GM21360 (cell line): ENCODE data around the gene LRRC14B.

Experiments
- ATAC-seq: cut with Tn5 transposase; IDR thresholded peaks from one replicate; pipeline ENCODE4 v1.9.1; 2021; ENCODE audit warnings: mild to moderate bottlenecking, moderate library complexity; ENCODE audit not compliant: unreplicated experiment

Gene LRRC14B

DNA sequence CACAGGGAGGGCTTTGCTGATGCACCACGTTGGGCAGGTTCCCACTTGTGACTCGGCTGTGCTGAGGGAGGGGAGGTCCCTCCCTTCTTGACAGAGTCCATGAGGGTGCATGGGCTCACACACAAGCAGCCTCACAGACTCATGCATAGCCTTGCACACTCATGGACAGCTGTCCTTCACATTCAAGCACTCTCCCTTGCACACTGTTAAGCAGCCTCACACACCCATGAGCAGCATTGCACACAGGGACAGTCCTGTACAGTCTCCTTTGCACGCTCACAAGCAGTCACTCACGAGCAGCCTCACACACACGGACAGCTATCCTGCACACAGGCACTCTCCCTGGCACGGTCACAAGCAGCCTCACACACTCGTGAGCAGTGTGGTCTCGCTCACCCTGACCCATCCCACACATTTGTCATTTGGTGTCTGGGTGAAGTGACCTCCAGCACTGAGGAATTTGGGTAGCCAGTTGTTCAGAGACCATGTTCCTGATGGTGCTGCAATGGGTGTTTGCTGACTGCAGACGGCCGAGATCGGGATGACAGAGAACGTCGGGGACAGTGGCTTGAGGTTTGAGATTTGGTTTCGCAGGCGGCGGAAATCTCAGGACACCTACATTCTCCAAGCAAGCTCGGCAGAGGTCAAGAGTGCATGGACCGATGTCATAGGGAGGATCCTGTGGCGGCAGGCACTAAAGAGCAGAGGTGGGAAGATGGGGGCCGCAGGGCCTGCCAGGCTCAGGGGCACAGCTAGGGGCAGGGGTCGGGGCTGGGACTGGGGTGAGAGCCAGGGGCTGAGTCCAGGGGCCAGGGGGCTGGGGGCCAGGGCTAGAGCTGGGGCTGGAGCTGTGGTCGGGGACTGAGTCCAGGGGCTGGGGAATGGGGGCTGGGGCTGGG is 17.7 kb upstream of the LRRC14B start:
- no peak for ATAC-seq

DNA sequence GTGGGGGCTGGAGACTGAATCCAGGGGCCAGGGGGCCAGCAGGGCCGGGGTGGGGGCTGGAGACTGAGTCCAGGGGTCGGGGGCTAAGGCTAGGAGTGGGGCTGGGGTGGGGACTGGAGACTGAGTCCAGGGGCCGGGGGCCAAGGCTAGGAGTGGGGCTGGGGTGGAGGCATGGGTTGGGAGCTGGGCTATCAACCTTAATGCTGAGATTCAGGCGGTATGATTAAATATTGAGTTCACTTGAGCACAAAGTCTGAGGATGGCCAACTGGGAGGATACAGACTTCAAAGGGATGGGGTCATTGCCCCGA is 17.0 kb upstream of the LRRC14B start:
- no peak for ATAC-seq

DNA sequence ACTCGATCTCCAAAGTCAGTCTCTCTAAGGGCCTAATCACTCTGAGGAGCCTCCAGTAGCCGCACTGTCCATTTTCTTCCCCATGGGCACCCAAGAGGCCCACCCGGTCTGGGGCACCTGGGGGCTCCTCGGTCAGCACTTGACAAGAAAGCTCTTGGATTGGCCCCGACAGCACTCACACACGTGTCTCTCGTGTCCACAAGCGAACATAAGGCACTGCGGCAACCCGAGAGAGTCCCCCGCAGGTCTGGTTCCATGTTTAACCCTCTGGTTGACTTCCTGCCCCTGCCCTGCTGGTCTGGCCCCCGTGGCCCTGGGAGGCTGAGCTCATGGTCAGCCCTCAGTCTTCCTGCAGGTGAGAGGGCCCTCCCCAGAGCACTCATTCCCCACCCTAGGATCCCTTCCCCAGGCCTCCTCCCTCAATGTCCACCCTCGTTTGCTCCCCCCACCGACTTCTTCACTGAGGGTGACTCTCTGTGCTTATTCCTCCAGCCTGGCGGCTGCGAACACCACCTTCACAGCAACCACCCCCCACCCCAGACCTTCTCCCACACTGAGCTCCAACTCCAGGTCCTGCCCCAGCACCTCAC is 16.3 kb upstream of the LRRC14B start:
- no peak for ATAC-seq

DNA sequence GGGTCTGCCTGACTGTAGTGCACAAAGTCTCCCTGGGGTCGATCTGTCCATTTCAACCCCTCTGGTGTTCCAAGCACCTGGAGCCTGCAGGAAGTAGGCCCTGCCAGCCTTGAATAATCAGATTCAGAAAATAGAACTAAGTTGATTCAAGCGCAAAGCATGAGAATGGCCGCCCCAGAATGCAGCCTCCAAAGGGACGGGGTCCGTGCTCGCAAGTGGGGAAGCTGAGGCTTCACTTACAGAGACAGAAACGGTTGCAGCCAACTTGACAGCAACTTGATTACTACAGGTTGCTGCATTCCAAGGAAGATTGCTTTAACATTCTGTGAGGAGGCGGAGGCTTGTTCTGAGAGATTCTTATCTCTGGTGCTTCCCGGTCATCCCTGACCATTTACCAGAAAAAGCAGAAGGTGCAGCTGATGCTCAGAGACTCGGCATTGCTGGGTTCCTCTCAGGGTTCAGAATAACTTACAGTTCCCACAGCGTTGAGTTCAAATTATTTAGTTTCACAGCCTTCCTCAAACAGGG is 14.9 kb upstream of the LRRC14B start:
- no peak for ATAC-seq

DNA sequence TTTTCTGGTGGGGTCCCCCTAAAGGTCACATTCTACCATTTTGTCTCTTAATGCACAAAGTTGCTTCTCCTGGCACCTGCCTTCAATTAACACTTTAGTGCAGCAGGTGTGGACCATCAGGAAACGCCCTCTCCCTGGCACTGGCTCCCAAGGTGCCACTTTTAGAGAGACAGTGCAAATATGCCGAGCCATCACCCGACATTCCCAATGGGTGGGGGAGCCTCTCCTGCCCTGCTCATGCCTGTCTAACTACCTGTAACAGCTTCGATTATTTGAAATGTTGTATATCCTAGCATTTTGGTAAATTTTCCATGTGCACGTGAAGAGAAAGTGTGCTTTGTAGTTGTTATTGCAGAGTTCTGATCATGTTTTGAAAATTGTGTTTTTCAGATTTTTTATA is 13.2 kb upstream of the LRRC14B start:
- no peak for ATAC-seq

DNA sequence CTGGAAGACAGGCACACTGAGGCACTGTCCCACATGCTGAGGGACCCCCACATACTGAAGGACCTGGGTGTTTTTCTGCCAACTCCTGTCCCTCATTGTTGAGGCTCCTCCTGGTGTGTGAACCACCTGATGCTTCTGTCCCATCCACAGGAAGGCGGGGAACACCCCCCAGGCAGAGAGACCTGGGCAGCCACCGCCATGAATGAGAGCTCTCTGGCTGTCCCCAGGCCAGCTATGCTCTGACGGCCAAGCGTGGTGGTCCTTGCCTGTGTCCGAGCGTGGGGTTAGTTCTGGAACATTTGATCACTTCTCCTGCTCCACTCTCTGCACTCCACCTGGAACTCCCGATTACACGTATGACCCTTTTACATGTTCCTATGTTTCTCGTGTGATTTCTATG is 11.9 kb upstream of the LRRC14B start:
- no peak for ATAC-seq

DNA sequence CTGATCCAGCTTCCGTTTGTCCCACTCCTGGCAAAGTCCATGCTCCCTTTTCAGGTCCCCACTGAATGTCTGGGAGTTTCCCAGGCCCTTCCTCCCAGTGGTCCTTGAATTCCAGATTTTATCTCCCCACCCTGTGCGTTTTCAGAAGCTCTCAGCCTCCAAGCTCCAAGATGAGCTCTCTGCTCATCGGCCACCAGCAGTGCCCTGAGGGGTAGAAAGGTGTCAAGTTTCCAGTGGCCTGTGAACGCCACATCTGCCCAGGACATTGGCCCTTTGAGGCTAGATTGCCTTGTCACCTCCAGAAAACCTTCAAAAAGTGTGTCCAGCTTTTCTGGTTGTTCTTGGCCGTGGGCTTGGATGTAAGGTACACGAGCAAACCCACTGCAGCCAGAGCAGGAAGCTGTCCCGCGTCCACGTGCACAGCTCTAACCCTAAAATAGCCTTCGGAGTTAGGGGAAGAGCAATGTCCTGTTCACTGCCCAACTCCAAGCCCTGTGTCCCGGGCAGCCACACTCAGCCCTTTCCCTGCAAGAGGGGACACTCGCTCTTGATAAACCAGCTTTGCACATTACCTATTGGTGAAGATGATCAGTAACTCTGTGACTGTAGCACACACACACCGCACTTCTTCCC is 10.9 kb upstream of the LRRC14B start:
- ATAC-seq, result no peak

DNA sequence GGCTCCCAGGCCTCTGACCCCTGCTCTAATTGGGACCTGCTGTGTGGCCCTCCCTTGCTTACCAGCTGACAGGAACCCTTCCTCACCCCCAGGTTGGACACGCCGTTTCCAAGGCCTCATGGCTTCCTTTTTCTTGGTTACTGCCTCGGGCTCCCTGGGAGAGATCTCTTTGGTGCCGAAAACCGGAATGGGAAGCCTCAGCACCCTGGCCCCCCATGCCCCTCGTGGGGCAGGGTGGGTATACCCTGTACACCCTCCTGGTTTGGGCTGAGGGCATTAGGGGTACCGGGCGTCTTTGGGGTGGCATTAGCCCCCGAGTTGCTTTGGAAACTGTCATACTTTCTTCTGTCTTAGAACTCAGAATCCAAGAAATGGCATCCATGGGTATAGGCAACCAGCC is 10.1 kb upstream of the LRRC14B start:
- ATAC-seq, result no peak

DNA sequence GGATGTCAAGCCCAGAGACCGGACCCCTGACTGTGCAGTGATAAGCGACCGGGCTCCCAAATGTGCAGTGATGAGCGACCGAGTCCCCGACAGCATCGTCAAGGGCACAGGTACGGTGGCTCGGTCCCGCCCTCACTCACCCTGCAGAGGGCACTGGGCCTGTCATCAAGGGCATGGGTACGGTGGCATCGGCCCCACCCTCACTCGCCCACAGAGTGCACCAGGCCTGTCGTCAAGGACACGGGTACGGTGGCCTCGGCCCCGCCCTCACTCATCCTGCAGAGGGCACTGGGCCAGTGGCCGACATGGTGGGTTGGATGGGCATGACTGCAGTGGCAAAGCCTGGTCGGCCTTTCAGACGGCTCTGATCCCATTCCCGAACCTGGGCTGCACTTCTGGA is 9.7 kb upstream of the LRRC14B start:
- ATAC-seq, result no peak

DNA sequence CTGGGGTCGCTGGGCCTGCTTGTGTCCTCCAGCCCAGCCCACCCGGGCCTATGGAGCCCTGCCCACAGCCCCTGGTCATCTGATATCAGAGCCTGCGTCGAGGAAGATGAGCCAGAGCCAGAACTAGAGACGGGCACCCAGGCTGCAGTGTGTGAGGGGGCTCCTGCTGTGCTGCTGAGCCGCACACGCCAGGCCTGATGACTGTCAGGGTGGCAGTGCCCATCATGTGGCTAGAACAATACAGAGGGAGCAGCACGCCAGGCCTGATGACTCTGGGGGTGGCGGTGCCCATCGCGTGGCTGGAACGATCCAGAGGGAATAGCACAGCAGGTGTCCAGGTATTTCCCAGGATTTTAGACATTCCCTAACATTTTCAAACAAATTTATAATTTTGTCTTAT is 9.2 kb upstream of the LRRC14B start:
- no peak for ATAC-seq

DNA sequence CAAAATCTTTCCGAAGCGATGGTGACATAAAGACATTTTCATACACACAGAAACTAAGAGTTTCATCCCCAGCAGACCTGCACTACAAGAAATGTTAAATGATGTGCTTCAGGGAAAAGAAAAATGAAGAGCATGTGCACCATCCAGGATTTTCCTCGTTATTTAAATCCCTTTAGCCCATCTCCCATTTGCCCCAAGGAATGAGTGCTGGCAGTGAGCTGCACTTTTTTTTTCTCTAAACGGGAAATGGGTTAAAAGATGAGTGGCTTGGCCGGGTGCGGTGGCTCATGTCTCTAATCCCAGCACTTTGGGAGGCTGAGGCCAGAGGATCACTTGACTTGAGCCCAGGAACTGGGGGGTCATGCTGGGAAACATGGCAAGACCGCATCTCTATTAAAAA is 6.8 kb upstream of the LRRC14B start:
- ATAC-seq, result no peak

DNA sequence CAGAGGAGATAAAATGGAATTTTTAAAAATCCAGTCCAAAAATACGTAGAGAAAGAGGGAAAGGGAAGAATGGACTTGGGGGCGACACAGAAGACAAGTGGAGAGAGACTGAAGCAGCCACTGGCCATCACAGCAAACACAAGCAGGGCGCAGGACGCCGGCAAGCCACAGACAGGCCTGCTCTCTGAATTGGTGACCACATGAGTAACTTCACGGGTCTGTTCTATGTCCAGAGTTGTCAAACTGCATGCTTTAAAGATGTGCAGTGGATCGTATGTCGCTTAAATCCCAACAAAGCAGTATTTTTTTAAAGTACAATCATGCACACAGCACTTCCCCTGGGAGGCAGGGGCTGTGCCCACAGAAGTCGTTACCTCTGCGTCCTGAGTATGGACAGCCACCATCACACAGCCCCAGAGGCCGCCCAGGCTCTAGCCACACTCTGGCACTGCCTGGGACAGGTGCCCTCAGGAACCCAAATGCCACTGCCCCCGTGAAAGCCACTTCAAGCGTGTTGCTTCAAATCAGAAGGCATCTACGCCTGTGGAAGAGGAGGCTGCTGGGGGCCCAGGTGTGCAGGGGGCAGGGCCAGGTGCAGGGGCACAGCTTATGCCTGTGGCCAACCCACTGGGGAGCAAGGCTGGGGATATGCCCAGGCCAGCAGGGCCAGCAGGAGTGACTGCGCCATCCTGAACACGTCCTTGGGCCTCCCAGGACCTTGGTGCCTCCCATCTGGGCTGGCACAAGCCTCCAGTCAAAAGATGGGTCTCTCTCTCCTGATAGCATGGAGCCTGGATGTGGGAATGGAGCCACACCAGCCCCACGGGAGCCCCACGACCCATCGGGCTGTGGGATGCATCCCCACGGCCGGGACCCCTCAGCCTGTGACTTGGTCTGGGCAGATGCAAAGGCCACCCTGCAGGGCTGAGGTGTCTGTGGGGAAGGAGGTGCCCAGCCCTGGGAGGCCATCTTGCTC is 5.9 kb upstream of the LRRC14B start:
- ATAC-seq, result no peak

DNA sequence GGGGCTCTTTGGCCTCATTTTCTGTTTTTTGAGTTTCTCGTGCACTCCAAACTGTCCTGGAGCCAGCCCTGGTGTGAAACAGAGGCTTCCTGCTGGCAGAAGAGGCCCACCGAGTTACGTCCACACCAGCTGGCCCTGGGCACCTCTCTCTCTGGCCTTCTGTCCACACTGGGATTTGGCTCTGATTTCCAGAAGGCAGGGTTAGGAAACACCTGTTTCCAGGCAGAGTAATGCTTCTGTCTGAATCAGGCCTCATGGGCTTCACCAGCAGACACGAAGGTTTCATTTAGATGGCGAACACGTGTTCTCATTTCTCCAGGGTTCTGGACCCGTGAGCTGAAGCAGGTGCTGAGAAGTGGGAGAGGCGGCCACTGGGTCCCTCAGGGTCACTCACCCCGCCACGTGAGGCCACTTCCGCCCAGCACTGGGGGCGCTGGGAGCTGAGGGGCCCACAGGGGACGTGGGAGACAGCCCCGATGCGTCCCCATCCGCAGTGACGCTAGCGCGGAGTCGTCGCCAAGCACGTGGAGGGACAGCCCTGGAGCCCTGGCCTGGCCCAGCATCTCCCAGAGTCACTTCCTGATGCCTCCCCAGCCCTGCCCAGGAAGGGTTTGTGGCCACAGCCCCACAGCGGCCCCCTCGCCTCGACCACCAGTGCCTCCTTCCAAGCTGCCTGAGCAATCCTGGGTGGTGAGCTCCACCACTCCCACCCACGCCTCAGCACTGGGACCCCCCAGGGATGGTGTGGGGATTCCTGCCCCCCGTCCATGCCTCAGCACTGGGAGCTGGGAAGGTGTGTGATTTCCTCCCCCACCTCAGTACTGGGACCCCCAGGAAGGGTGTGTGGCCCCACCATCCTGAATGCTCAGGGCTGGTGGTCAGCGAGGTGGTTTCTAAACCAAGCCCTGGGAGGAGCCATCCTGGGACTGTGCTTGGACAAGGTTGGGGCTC is 4.9 kb upstream of the LRRC14B start:
- no peak for ATAC-seq

DNA sequence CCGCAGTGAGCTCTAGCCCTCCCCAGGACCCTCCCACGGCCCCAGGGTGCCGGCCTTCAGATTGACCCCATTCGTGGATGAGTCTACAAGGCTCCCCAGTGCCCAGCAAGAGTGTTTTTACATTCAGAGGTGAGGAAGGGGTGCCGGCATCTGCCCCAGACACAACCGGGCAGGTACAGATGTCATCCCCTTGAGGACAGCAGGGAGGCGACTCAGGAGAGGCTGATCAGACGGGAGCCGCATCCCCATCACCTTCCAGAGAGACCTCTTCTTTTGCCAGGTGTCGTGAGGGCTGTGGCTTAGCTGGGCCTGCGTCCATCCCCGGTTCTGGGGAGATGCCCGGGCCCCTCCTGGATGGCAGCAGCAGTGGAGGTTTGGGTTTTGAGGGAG is 4.3 kb upstream of the LRRC14B start:
- ATAC-seq, result no peak

DNA sequence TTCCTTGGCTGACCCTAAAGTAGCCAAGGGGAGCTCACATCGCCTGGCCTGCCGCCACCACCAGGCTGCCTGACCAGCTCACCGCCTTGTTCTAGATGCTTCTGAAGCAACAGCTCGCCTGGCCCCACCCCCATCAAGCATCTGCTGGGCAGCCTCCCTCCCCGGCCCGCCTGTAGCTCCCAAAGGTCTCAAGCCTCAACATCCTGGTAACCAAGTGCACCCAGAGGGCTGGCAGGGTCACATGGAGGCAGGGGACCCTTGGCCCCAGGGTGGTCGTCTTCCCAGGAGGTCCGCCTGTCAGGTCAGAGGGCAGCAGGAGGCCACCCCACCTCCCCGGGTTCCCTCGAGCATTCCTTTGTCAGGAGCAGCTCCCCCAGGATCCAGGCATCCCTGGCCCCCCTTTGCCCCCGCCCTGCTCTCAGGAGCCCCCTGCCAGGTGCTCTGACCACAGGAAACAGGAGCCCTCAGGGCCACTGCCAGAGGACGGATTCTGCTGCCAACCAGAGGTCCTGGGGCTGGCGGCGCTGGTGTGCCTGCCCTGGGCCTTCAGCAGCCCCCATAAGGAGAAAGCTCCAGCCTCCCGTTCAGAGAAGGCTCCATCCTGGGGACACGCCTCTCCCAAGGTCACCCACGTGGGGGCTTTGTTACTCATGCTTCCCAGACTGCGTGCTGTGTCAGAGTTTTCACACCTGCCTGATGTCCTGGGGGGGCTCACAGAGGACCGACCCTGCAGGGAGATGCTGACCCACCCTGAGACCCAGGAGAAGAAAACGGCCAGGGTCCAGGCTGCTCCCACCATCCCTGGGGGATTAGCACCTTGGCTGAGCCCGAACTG is 3.5 kb upstream of the LRRC14B start:
- no peak for ATAC-seq

DNA sequence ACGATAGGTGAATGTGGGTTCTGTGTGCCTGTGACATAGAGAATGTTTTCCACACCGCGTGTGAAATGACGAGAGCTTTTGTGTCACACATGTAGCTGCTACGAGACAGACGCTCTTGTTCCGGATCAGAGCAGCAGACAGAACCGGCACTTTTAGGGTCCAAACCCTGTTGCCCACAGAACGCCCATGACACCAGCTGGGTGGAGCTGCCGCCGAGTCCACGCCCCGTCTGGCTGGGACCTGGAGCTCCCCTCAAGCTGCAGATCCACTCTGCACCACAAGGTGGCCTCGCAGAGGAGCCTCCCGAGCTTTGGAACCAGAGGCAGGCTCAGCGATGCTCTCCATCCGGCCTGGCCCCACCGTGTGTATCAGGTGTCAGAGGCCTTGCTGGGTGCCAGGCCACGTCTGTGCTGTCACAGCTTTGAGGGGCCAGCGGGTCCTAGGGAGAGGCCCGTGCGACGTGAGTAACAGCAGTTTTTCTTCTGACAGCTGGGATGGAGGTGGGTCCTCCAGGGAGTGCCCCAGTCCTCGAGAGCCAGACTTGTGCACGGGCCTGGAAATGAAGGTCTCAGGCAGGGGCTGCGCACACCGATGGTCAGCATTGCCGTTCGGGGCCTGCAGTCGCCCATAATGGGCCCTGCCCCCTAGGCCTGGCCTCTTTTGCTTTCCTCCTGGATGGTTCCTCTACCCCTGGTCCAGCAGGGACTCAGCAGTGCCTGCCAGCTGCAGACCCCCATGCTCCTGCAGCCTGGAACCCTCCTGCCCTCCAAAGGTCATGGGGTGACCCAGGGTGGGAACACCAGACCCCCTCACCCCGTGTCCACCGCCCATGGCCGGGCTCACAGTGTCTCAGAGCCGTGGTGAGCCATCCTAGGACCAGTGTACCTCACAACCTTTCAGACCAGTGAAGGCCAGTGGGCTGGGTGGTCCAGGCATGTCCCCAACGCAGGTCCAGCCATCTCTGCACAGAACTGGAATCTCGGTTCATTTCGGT is 2.5 kb upstream of the LRRC14B start:
- ATAC-seq, result peak; percentile 81

DNA sequence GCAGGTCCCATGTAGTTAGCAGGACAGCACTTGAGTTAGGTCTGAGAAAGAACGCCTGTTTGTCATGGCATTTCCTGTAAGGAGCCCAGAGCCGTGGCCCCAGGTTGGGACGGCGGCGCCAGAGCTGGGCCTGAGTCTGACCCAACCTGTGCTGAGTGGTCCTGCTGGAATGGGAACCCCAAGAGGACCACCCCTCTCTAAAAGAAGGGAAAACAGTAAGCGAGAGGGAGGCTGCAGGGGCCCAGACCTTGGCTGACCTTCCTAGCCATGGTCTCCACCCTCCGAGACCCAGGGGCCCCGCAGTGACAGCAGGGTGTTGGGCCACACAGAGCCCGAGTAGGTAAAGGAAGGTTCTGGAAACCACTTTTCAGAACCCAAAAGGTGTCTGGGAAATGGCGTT is 1.8 kb upstream of the LRRC14B start:
- no peak for ATAC-seq

DNA sequence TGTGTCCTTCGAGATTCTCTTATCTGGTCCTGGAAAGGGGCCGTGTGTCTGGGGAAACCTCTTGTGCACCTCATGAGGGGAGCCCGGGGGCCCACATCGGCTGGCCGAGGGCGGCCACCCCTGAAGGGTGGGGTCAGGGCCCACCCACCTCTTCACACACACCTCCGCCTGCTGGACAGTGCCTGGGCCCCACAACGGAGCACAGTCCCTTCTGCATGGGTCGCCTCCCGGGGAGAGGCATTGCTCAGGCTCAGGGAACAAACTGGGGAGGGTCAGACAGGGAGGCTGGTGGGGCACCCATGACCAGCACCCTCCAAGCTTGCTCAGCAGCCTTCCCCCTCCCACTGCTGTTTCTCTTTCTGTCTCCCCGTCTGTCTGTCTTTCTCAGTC is 1.3 kb upstream of the LRRC14B start:
- no peak for ATAC-seq
